Activated B cell treated with CpG ODN at 0.5 μM for 24 hours (primary cell): Measurements from ENCODE around the gene KANK3. TPM values are rescaled to one million over a fixed set of nuclear protein-coding genes. Genes with fewer than 3 reads are reported as not detected.

ENCODE experiments used
- ATAC-seq: fragments of 200-7000 bp; cut with Tn5 transposase; one replicate; pipeline ENCODE4 v1.10.0; 2021; ENCODE audit warnings: low read depth, mild to moderate bottlenecking, moderate library complexity
- CTCF ChIA-PET: fragments of 350-600 bp; sonication (Branson Sonifier 250); formaldehyde crosslinking; loops from one replicate; lab custom pipeline; 2021; ENCODE audit warnings: antibody characterized with exemption; lab: Charles Lee
- POLR2A ChIA-PET: fragments of 350-600 bp; sonication (Branson Sonifier 250); formaldehyde crosslinking; loops from one replicate; lab custom pipeline; 2021; ENCODE audit warnings: antibody characterized with exemption; lab: Charles Lee
- DNase-seq: peaks from one replicate; pipeline ENCODE4 v3.0.0; 2022
- H3K27ac Mint-ChIP-seq: one replicate; pipeline ENCODE4 v1.8.0; 2020; ENCODE audit warnings: mixed read lengths
- H3K27me3 Mint-ChIP-seq: one replicate; pipeline ENCODE4 v1.8.0; 2021; ENCODE audit warnings: mixed read lengths
- H3K36me3 Mint-ChIP-seq: one replicate; pipeline ENCODE4 v1.8.0; 2021; ENCODE audit warnings: low read depth, mixed read lengths
- H3K4me1 Mint-ChIP-seq: one replicate; pipeline ENCODE4 v1.8.0; 2021; ENCODE audit warnings: mixed read lengths
- H3K4me3 Mint-ChIP-seq: one replicate; pipeline ENCODE4 v1.8.0; 2020; ENCODE audit warnings: mild to moderate bottlenecking, mixed read lengths
- H3K9me3 Mint-ChIP-seq: one replicate; pipeline ENCODE4 v1.8.0; 2020; ENCODE audit warnings: mixed read lengths
- CTCF ChIP-seq: fragments of 200-600 bp; IDR thresholded peaks from one replicate; pipeline ENCODE4 v1.8.0; 2022; ENCODE audit warnings: antibody characterized with exemption, mild to moderate bottlenecking
- intact Hi-C: fragments of 100-400 bp; cut with micrococcal nuclease; formaldehyde crosslinking; loops from one replicate; pipeline ENCODE4 v1.15.1; 2024
- total RNA-seq: library from RNA; stranded (reverse); gene quantifications from 2 replicates; pipeline ENCODE4 v1.2.3, GENCODE V29; 2022

Gene KANK3
- total RNA-seq, 1 donor from 2014 or later = 0.29 TPM

- Mint-ChIP-seq H3K4me3 (peak overlapping the region; percentile 89), H3K36me3 (peaks cover 42% of the 10 kb centered on the region), H3K27ac (peak overlapping the region; percentile 70), H3K4me1 (peaks cover 31% of the 10 kb centered on the region), H3K27me3 (no peaks in the 10 kb centered on the region), H3K9me3 (no peaks in the 10 kb centered on the region)
- TF ChIP-seq CTCF = no peak
- POLR2A ChIA-PET = interaction anchor here (0.7 to 1.6 kb wide), 3 partner anchors 10 to 16 kb away, joined by 4 to 5 read pairs (median 4); partner anchors contain the start of genes NDUFA7 and RPS28
- DNase-seq = no peak
- ATAC-seq = no peak
- CTCF ChIA-PET = no interaction called here
- intact Hi-C loops = loop anchor here (1.0 kb wide), 2 partner anchors 12 to 34 kb away; partner anchors contain the start of genes KANK3, NDUFA7 and RPS28
These were observed 34.2 kb downstream of the KANK3 start for GRCh38 chr19:8308891-8309291.

- CTCF ChIA-PET = no interaction called here
These were observed 34.8 kb downstream of the KANK3 start, which contains the start of gene CD320 for GRCh38 chr19:8307965-8308866. CD320 (minus strand) TSS chr19:8308358; CDS start chr19:8308290, 68 bp downstream.

GRCh38 chr19:8307400-8307964 lies 35.6 kb downstream of the KANK3 start:
- no peak for ATAC-seq
- intact Hi-C loops = no loop called here
- H3K4me1 Mint-ChIP-seq = peaks cover 31% of the 10 kb centered on the region
- peak overlapping the region; percentile 71 for H3K27ac Mint-ChIP-seq
- CTCF ChIA-PET = no interaction called here
- no peak for TF ChIP-seq CTCF
- peak overlapping the region; percentile 89 for H3K4me3 Mint-ChIP-seq
- DNase-seq = no peak
- no peaks in the 10 kb centered on the region for H3K27me3 Mint-ChIP-seq
- H3K9me3 Mint-ChIP-seq = no peaks in the 10 kb centered on the region
- peaks cover 39% of the 10 kb centered on the region for H3K36me3 Mint-ChIP-seq
- POLR2A ChIA-PET = interaction anchor here (0.6 to 1.3 kb wide), 4 partner anchors 12 to 83 kb away, joined by 3 to 6 read pairs (median 4); partner anchors contain the start of genes NDUFA7, RAB11B and RPS28

More at GRCh38 chr19:8307965-8308866, 34.8 kb downstream of the KANK3 start, which contains the start of gene CD320:
- Mint-ChIP-seq H3K4me3 (peak within 1 kb of the TSS; percentile 89), H3K36me3 (peaks cover 41% of the 10 kb centered on the region), H3K27ac (peak within 1 kb of the TSS; percentile 71), H3K4me1 (peaks cover 31% of the 10 kb centered on the region), H3K9me3 (no peaks in the 10 kb centered on the region), H3K27me3 (no peaks in the 10 kb centered on the region)
- ATAC-seq (peak; percentile 90), DNase-seq (peak; percentile 88)
- intact Hi-C loops = loop anchor here (1.0 kb wide), 2 partner anchors 13 to 35 kb away; partner anchors contain the start of genes KANK3, NDUFA7 and RPS28
- no peak for TF ChIP-seq CTCF
- POLR2A ChIA-PET = interaction anchor here (0.6 to 1.6 kb wide), 4 partner anchors 10 to 13 kb away, joined by 3 to 6 read pairs (median 4); partner anchors contain the start of genes NDUFA7 and RPS28

GRCh38 chr19:8306235-8307054 lies 36.6 kb downstream of the KANK3 start:
- Mint-ChIP-seq H3K9me3 (no peaks in the 10 kb centered on the region), H3K4me1 (peaks cover 31% of the 10 kb centered on the region), H3K36me3 (peaks cover 33% of the 10 kb centered on the region), H3K27ac (no peak overlapping the region), H3K4me3 (peak overlapping the region; percentile 89), H3K27me3 (no peaks in the 10 kb centered on the region)
- ATAC-seq (no peak), DNase-seq (peak; percentile 10)
- ChIA-PET POLR2A (interaction anchor here (1.3 to 2.5 kb wide), 2 partner anchors 15 kb away, joined by 6 to 7 read pairs; partner anchors contain the start of genes NDUFA7 and RPS28), CTCF (no interaction called here)
- TF ChIP-seq CTCF = no peak
- intact Hi-C loops = no loop called here
